Endothelial cell of umbilical vein (primary cell): ENCODE results near the gene CELF2.

Experiments
- EZH2 ChIP-seq: IDR thresholded peaks from 2 replicates; pipeline ENCODE4 v1.6.1; 2012; ENCODE audit warnings: borderline replicate concordance, low read depth, mild to moderate bottlenecking, moderate library complexity, low read length, inconsistent platforms; ENCODE audit not compliant: severe bottlenecking
- GATA2 ChIP-seq: IDR thresholded peaks from 2 replicates; pipeline ENCODE4 v1.7.0; 2011; ENCODE audit warnings: low read depth, mild to moderate bottlenecking, moderate library complexity, mixed read lengths, low read length; ENCODE audit not compliant: insufficient read length, insufficient read depth
- POLR2A ChIP-seq: IDR thresholded peaks from 2 replicates; pipeline ENCODE4 v1.6.1; 2012; ENCODE audit warnings: low read depth, mild to moderate bottlenecking, control low read depth, low read length
- POLR2AphosphoS5 ChIP-seq: IDR thresholded peaks from 2 replicates; pipeline ENCODE4 v1.6.1; 2012; ENCODE audit warnings: low read depth, mild to moderate bottlenecking, control low read depth, low read length, moderate library complexity; ENCODE audit not compliant: insufficient read depth
- TF ChIP-seq, protein P1 (sequence below), 2 donors: IDR thresholded peaks; 1 replicate in 1 of 2; 2 replicates in 1 of 2; pipeline ENCODE4 v1.5.1; 2011; ENCODE audit warnings: low read length in 2 of 2, mild to moderate bottlenecking in 2 of 2, moderate library complexity in 2 of 2, control low read depth in 1 of 2, inconsistent platforms in 1 of 2, low read depth in 1 of 2; ENCODE audit not compliant: insufficient read depth in 1 of 2; ENCODE audit errors: extremely low read depth in 1 of 2
- TF ChIP-seq, protein P2 (sequence below): IDR thresholded peaks from 2 replicates; pipeline ENCODE4 v1.6.1; 2011; ENCODE audit not compliant: insufficient read depth, insufficient read length

DNA sequence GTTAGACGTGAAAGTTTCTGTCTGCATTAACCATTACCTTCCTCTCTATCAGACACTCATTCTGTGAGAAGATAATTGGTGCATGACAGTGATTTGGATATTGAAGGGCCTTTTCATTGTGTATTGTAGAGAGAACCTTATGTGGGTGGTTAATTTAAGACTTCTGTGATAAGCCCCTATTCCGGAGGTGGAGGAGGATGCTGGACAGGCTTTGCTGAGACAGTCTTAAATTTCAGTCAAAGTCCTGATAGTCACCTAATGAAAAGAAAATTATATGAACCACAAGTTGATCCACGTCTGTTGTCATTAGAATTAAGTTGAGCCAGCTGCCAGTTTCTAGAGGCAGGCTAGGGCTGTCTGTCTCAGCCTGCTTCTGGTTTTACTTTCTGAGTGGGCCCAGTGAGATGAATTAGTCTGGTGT, 62.9 kb downstream of the CELF2 start:
- TF ChIP-seq POLR2A (no peak), GATA2 (no peak), POLR2AphosphoS5 (no peak), EZH2 (no peak)
- TF ChIP-seq, protein P1, sequence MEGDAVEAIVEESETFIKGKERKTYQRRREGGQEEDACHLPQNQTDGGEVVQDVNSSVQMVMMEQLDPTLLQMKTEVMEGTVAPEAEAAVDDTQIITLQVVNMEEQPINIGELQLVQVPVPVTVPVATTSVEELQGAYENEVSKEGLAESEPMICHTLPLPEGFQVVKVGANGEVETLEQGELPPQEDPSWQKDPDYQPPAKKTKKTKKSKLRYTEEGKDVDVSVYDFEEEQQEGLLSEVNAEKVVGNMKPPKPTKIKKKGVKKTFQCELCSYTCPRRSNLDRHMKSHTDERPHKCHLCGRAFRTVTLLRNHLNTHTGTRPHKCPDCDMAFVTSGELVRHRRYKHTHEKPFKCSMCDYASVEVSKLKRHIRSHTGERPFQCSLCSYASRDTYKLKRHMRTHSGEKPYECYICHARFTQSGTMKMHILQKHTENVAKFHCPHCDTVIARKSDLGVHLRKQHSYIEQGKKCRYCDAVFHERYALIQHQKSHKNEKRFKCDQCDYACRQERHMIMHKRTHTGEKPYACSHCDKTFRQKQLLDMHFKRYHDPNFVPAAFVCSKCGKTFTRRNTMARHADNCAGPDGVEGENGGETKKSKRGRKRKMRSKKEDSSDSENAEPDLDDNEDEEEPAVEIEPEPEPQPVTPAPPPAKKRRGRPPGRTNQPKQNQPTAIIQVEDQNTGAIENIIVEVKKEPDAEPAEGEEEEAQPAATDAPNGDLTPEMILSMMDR (IDR thresholded peaks at IDR 0.05; ENCODE audit: extremely low read depth in 1 of 2, insufficient read depth in 1 of 2, low read depth in 1 of 2, low read length in 2 of 2): no peak
- TF ChIP-seq, protein P2, sequence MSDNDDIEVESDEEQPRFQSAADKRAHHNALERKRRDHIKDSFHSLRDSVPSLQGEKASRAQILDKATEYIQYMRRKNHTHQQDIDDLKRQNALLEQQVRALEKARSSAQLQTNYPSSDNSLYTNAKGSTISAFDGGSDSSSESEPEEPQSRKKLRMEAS: no peak
